SU-DHL-6 (cell line): Measurements from ENCODE around the gene B3GNT5.

Source experiments
- H2AFZ ChIP-seq: fragments of 200-600 bp; sonication (generic); 2 replicates; pipeline ENCODE4 v1.6.1; 2014; ENCODE audit warnings: low read depth, mild to moderate bottlenecking, moderate library complexity, mixed read lengths, antibody characterized with exemption, low read length; ENCODE audit not compliant: severe bottlenecking
- H3F3A ChIP-seq: fragments of 200-600 bp; shearing (Covaris generic); 2 replicates; pipeline ENCODE4 v1.6.0; 2016; ENCODE audit warnings: antibody characterized with exemption, mild to moderate bottlenecking; ENCODE audit not compliant: insufficient read depth
- H3K27ac ChIP-seq: fragments of 200-600 bp; sonication (generic); 2 replicates; pipeline ENCODE4 v1.5.1; 2016; ENCODE audit warnings: low read depth, mild to moderate bottlenecking, low read length, moderate library complexity, mixed read lengths
- H3K27me3 ChIP-seq: fragments of 200-600 bp; sonication (generic), shearing (Covaris generic); 2 replicates; pipeline ENCODE4 v1.6.0; 2014; ENCODE audit warnings: mild to moderate bottlenecking, low read length
- H3K36me3 ChIP-seq: fragments of 200-600 bp; sonication (generic); 2 replicates; pipeline ENCODE4 v1.6.1; 2014; ENCODE audit warnings: mild to moderate bottlenecking, low read length, mixed read lengths
- H3K4me2 ChIP-seq: fragments of 300-600, 200-600 bp; shearing (Covaris generic), sonication (generic); 2 replicates; pipeline ENCODE4 v1.6.0; 2014; ENCODE audit warnings: low read length, low read depth, mild to moderate bottlenecking; ENCODE audit not compliant: poor library complexity, severe bottlenecking
- H3K4me3 ChIP-seq: fragments of 200-600 bp; sonication (generic); 2 replicates; pipeline ENCODE4 v1.5.1; 2014; ENCODE audit warnings: antibody characterized with exemption, low read length, mild to moderate bottlenecking, mixed read lengths; ENCODE audit not compliant: insufficient read depth, poor library complexity, severe bottlenecking
- H3K79me2 ChIP-seq: fragments of 200-600 bp; sonication (generic); 2 replicates; pipeline ENCODE4 v1.6.1; 2014; ENCODE audit warnings: mild to moderate bottlenecking, low read length, moderate library complexity; ENCODE audit not compliant: insufficient read depth
- H3K9ac ChIP-seq: fragments of 200-600 bp; sonication (generic); 2 replicates; pipeline ENCODE4 v1.7.0; 2014; ENCODE audit warnings: mild to moderate bottlenecking, low read length
- H3K9me2 ChIP-seq: fragments of 200-600 bp; sonication (generic); replicated peaks from 2 replicates; pipeline ENCODE4 v1.6.1; 2014; ENCODE audit warnings: low read length; ENCODE audit not compliant: insufficient read depth
- H3K9me3 ChIP-seq: fragments of 200-600 bp; sonication (generic); 2 replicates; pipeline ENCODE4 v1.6.1; 2014; ENCODE audit warnings: low read length, mixed read lengths; ENCODE audit not compliant: insufficient read depth
- H4K20me1 ChIP-seq: fragments of 200-600 bp; sonication (generic); 2 replicates; pipeline ENCODE4 v1.6.1; 2014; ENCODE audit warnings: low read depth, mild to moderate bottlenecking, antibody characterized with exemption, low read length, moderate library complexity, mixed read lengths
- CTCF ChIP-seq: fragments of 200-600 bp; sonication (generic); IDR thresholded peaks from one replicate; pipeline ENCODE4 v1.5.1; 2017; ENCODE audit warnings: antibody characterized with exemption, mild to moderate bottlenecking, low read length, moderate library complexity; ENCODE audit not compliant: insufficient read depth, poor library complexity, severe bottlenecking
- EZH2phosphoT487 ChIP-seq: fragments of 200-600 bp; sonication (generic), shearing (Covaris generic); conservative IDR thresholded peaks from 2 replicates; pipeline ENCODE4 v1.6.1; 2018; ENCODE audit warnings: mild to moderate bottlenecking, antibody characterized with exemption, low read length, moderate library complexity, mixed read lengths

B3GNT5 gene

GRCh38 chr3:183275418-183275817, 22.4 kb downstream of the B3GNT5 start:
- no peak overlapping the region for H2AFZ ChIP-seq
- no peak overlapping the region for H3K4me2 ChIP-seq
- H3F3A ChIP-seq, result no peaks in the 10 kb centered on the region
- H3K27me3 ChIP-seq, result no peaks in the 10 kb centered on the region
- no peak overlapping the region for H3K4me3 ChIP-seq
- H3K27ac ChIP-seq, result no peak overlapping the region
- no peaks in the 10 kb centered on the region for H3K36me3 ChIP-seq
- no peaks in the 10 kb centered on the region for H4K20me1 ChIP-seq
- H3K9me3 ChIP-seq, result no peaks in the 10 kb centered on the region
- no peak for TF ChIP-seq CTCF
- TF ChIP-seq EZH2phosphoT487, result no peak
- H3K79me2 ChIP-seq, result no peaks in the 10 kb centered on the region
- H3K9ac ChIP-seq, result no peak overlapping the region
- no peaks in the 10 kb centered on the region for H3K9me2 ChIP-seq

- no peak overlapping the region for H3K27ac ChIP-seq
- no peaks in the 10 kb centered on the region for H4K20me1 ChIP-seq
- H3K4me2 ChIP-seq, result no peak overlapping the region
- no peaks in the 10 kb centered on the region for H3K79me2 ChIP-seq
- no peak overlapping the region for H3K4me3 ChIP-seq
- no peaks in the 10 kb centered on the region for H3K36me3 ChIP-seq
- H3F3A ChIP-seq, result no peaks in the 10 kb centered on the region
- H3K9ac ChIP-seq, result no peak overlapping the region
- no peak for TF ChIP-seq EZH2phosphoT487
- TF ChIP-seq CTCF, result no peak
- H3K27me3 ChIP-seq, result no peaks in the 10 kb centered on the region
- H3K9me2 ChIP-seq, result no peaks in the 10 kb centered on the region
- H3K9me3 ChIP-seq, result no peaks in the 10 kb centered on the region
- no peak overlapping the region for H2AFZ ChIP-seq
These were observed 22.9 kb downstream of the B3GNT5 start for GRCh38 chr3:183275937-183276336.

GRCh38 chr3:183277260-183277659, 24.2 kb downstream of the B3GNT5 start:
- Histone ChIP-seq H4K20me1 (no peaks in the 10 kb centered on the region), H3K4me2 (no peak overlapping the region), H3K9me2 (no peaks in the 10 kb centered on the region), H3K36me3 (no peaks in the 10 kb centered on the region), H3K79me2 (no peaks in the 10 kb centered on the region), H3K9ac (no peak overlapping the region), H2AFZ (no peak overlapping the region), H3K9me3 (no peaks in the 10 kb centered on the region), H3K27ac (no peak overlapping the region), H3F3A (no peaks in the 10 kb centered on the region), H3K4me3 (no peak overlapping the region), H3K27me3 (no peaks in the 10 kb centered on the region)
- TF ChIP-seq EZH2phosphoT487, result no peak

- Histone ChIP-seq H3K9me2 (no peaks in the 10 kb centered on the region), H3K4me2 (no peak overlapping the region), H3K36me3 (no peaks in the 10 kb centered on the region), H3K27me3 (no peaks in the 10 kb centered on the region), H3K79me2 (no peaks in the 10 kb centered on the region), H3K9me3 (no peaks in the 10 kb centered on the region), H3K9ac (no peak overlapping the region), H2AFZ (no peak overlapping the region), H3K27ac (no peak overlapping the region), H3K4me3 (no peak overlapping the region), H3F3A (no peaks in the 10 kb centered on the region), H4K20me1 (no peaks in the 10 kb centered on the region)
- TF ChIP-seq EZH2phosphoT487, result no peak
- TF ChIP-seq CTCF, result no peak
These were observed 25.5 kb downstream of the B3GNT5 start for GRCh38 chr3:183278479-183279088.
